HepG2 (cell line): ENCODE measurements around the gene RAC2. TPM values are rescaled to one million over a fixed set of nuclear protein-coding genes. Genes with fewer than 3 reads are reported as not detected.

Experiments used
- AGO2 ChIP-seq: fragments of 200-400 bp; formaldehyde crosslinking; optimal IDR thresholded peaks from 2 replicates; pipeline ENCODE3; 2017; ENCODE audit warnings: mild to moderate bottlenecking, low read depth, low read length, moderate library complexity
- ATM ChIP-seq: fragments of 450-650 bp; IDR thresholded peaks from 2 replicates; pipeline ENCODE4 v1.7.1; 2017; ENCODE audit warnings: mild to moderate bottlenecking, borderline replicate concordance
- CTCF ChIP-seq: sonication (generic); formaldehyde crosslinking; IDR thresholded peaks from 2 replicates; pipeline ENCODE4 v1.5.0; 2020; ENCODE audit warnings: mild to moderate bottlenecking, missing genetic modification reagents, moderate library complexity
- EP300 ChIP-seq, 3 experiments: sonication (generic) in 1 of 3; formaldehyde crosslinking in 1 of 3; IDR thresholded peaks; 2 replicates each; pipeline versions ENCODE4 v1.5.1 to v1.6.1; 2011 to 2020; ENCODE audit warnings: low read depth in 2 of 3, low read length in 2 of 3, borderline replicate concordance in 1 of 3, improper control_type of control experiment in 1 of 3, mild to moderate bottlenecking in 1 of 3, missing genetic modification reagents in 1 of 3, moderate library complexity in 1 of 3
- FOSL2 ChIP-seq: sonication (generic); formaldehyde crosslinking; IDR thresholded peaks from 2 replicates; pipeline ENCODE4 v1.4.0; 2020; ENCODE audit warnings: missing genetic modification reagents
- HINFP ChIP-seq: sonication (generic); formaldehyde crosslinking; IDR thresholded peaks from 2 replicates; pipeline ENCODE4 v1.4.0; 2020; ENCODE audit warnings: low read depth, mild to moderate bottlenecking, missing genetic modification reagents
- HOXA3 ChIP-seq: sonication (generic); formaldehyde crosslinking; IDR thresholded peaks from 2 replicates; pipeline ENCODE4 v1.5.0; 2020; ENCODE audit warnings: missing genetic modification reagents
- IKZF5 ChIP-seq: IDR thresholded peaks from 2 replicates; pipeline ENCODE4 v1.6.1; 2018; ENCODE audit warnings: missing genetic modification reagents, mild to moderate bottlenecking, missing compliant biosample characterization
- NR2C2 ChIP-seq: sonication (generic); formaldehyde crosslinking; IDR thresholded peaks from 2 replicates; pipeline ENCODE4 v1.4.0; 2020; ENCODE audit warnings: missing genetic modification reagents, mild to moderate bottlenecking, moderate library complexity, borderline replicate concordance
- PITX1 ChIP-seq: sonication (generic); formaldehyde crosslinking; IDR thresholded peaks from 2 replicates; pipeline ENCODE4 v1.5.1; 2020; ENCODE audit warnings: mild to moderate bottlenecking, missing genetic modification reagents
- ZFP90 ChIP-seq: sonication (generic); formaldehyde crosslinking; IDR thresholded peaks from 2 replicates; pipeline ENCODE4 v1.8.0; 2022; ENCODE audit warnings: missing genetic modification reagents, mild to moderate bottlenecking, inconsistent platforms, borderline replicate concordance
- ZKSCAN5 ChIP-seq: sonication (generic); formaldehyde crosslinking; IDR thresholded peaks from 2 replicates; pipeline ENCODE4 v1.5.1; 2020; ENCODE audit warnings: mild to moderate bottlenecking, missing genetic modification reagents
- ZNF367 ChIP-seq: sonication (generic); formaldehyde crosslinking; IDR thresholded peaks from 2 replicates; pipeline ENCODE4 v1.4.0; 2020; ENCODE audit warnings: missing genetic modification reagents, borderline replicate concordance
- ZNF605 ChIP-seq: sonication (generic); formaldehyde crosslinking; IDR thresholded peaks from 2 replicates; pipeline ENCODE4 v1.8.0; 2022; ENCODE audit warnings: mild to moderate bottlenecking, missing genetic modification reagents
- ZNF609 ChIP-seq: sonication (generic); formaldehyde crosslinking; IDR thresholded peaks from 2 replicates; pipeline ENCODE4 v1.4.0; 2020; ENCODE audit warnings: mild to moderate bottlenecking, missing genetic modification reagents, borderline replicate concordance
- ZNF772 ChIP-seq: sonication (generic); formaldehyde crosslinking; IDR thresholded peaks from 2 replicates; pipeline ENCODE4 v1.5.0; 2020; ENCODE audit warnings: mild to moderate bottlenecking, missing genetic modification reagents
- ZNF883 ChIP-seq: sonication (generic); formaldehyde crosslinking; IDR thresholded peaks from 2 replicates; pipeline ENCODE4 v1.5.1; 2020; ENCODE audit warnings: mild to moderate bottlenecking, missing genetic modification reagents; ENCODE audit errors: not compliant biosample characterization
- polyA plus RNA-seq, 8 experiments: library from polyadenylated mRNA; depleted of rRNA in 3 of 8; stranded (reverse) in 7 of 8; unstranded in 1 of 8; fragments of >200 nt; fragmentation: Illumina TruSeq in 4 of 8; extraction: Trizol in 4 of 8; gene quantifications; 2 replicates each; pipeline versions ENCODE4 v1.2.1 to v1.2.3, GENCODE V29; 2011 to 2016; ENCODE audit warnings: low read depth in 4 of 8, missing spikeins in 1 of 8, mixed read lengths in 1 of 8; ENCODE audit not compliant: insufficient read depth in 1 of 8
- total RNA-seq, 5 experiments: library from RNA; depleted of rRNA; stranded (reverse); fragments of >200 nt; fragmentation: Illumina TruSeq; extraction: Trizol; gene quantifications; 2 replicates each; pipeline ENCODE4 v1.2.3, GENCODE V29; 2016; ENCODE audit warnings: low read depth in 1 of 5

RAC2 gene
- total and polyA plus RNA-seq, 2 of the 13 experiments (the other 11 are each of a cell fraction or from before 2014, with no cell fraction given): 0.73 TPM; not detected in 1

- 0 out of 2 replicates have a peak, but pooled peaks have one; percentile 33 for TF ChIP-seq ZNF609
- no peak for TF ChIP-seq ZNF367 (CRISPR knock-in tag)
- TF ChIP-seq IKZF5 (CRISPR knock-in tag): no peak; the same call in 1 of the 2 replicates
- TF ChIP-seq ATM: no peak
- TF ChIP-seq EP300 (IDR thresholded peaks at IDR 0.05; ENCODE audit: low read depth in 2 of 2, low read length in 2 of 2): peak in 1 of 2 experiments; percentile 41; a peak in 1 of 4 replicates
- TF ChIP-seq EP300 (CRISPR knock-in tag; IDR thresholded peaks at IDR 0.05; ENCODE audit: borderline replicate concordance): peak; percentile 14; the same call in 1 of the 2 replicates
- peak; percentile 12 for TF ChIP-seq AGO2
- peak; percentile 71 for TF ChIP-seq HOXA3 (CRISPR knock-in tag)
- 0 out of 2 replicates have a peak, but pooled peaks have one; percentile 2 for TF ChIP-seq HINFP (CRISPR knock-in tag)
- peak; percentile 60 for TF ChIP-seq NR2C2
- peak; percentile 30 for TF ChIP-seq ZNF605 (CRISPR knock-in tag)
- no peak for TF ChIP-seq ZKSCAN5 (CRISPR knock-in tag)
- TF ChIP-seq FOSL2 (CRISPR knock-in tag): peak; percentile 37; the same call in 1 of the 2 replicates
- no peak for TF ChIP-seq ZNF883 (CRISPR knock-in tag)
- peak; percentile 57 for TF ChIP-seq CTCF
- TF ChIP-seq ZFP90 (CRISPR knock-in tag): peak; percentile 52; the same call in 1 of the 2 replicates
- TF ChIP-seq PITX1 (CRISPR knock-in tag): peak; percentile 93
- 0 out of 2 replicates have a peak, but pooled peaks have one; percentile 28 for TF ChIP-seq ZNF772 (CRISPR knock-in tag)
Observed at GRCh38 chr22:37196539-37197450, 47.3 kb downstream of the RAC2 start (continued).
